Measurements from ENCODE around the gene JADE2. TPM values are rescaled to one million over a fixed set of nuclear protein-coding genes. Genes with fewer than 3 reads are reported as not detected.

JADE2 gene
- total and polyA plus RNA-seq, 2 donors, result 11.8 to 14.1 TPM

- 82% methylated on average over 3 of the region's 3 CpGs for WGBS
- peaks cover 4 to 20% of the 10 kb centered on the region in 2 donors for H3K36me3 ChIP-seq (ENCODE audit: control insufficient read depth in 2 of 2, insufficient read depth in 2 of 2, low read length in 1 of 2)
- H3K4me3 ChIP-seq (ENCODE audit: low read length in 2 of 2), result no peak overlapping the region
- H3K9me3 ChIP-seq (ENCODE audit: control insufficient read depth in 2 of 2, insufficient read depth in 1 of 2, low read length in 1 of 2), result no peaks in the 10 kb centered on the region
- H3K27ac ChIP-seq (ENCODE audit: low read depth in 1 of 2, low read length in 1 of 2), result no peak overlapping the region
- no peaks in the 10 kb centered on the region for H3K27me3 ChIP-seq (ENCODE audit: control insufficient read depth in 2 of 2, insufficient read depth in 1 of 2, low read length in 1 of 2)
- H3K4me1 ChIP-seq (ENCODE audit: control insufficient read depth in 2 of 2, insufficient read depth in 2 of 2, low read length in 2 of 2), result peaks cover 2 to 3% of the 10 kb centered on the region in 2 donors
- no peak for DNase-seq (ENCODE audit: low read depth in 6 of 9, low spot score in 9 of 9)
Observed at GRCh38 chr5:134600600-134600999, 75.1 kb downstream of the JADE2 start.

- WGBS, result 90% methylated on average over 1 of the region's 1 CpG
- Histone ChIP-seq H3K9me3 (ENCODE audit: control insufficient read depth in 2 of 2, insufficient read depth in 1 of 2, low read length in 1 of 2) (no peaks in the 10 kb centered on the region), H3K4me1 (ENCODE audit: control insufficient read depth in 2 of 2, insufficient read depth in 2 of 2, low read length in 2 of 2) (no peaks in the 10 kb centered on the region), H3K27me3 (ENCODE audit: control insufficient read depth in 2 of 2, insufficient read depth in 1 of 2, low read length in 1 of 2) (no peaks in the 10 kb centered on the region), H3K36me3 (ENCODE audit: control insufficient read depth in 2 of 2, insufficient read depth in 2 of 2, low read length in 1 of 2) (peaks cover 8 to 39% of the 10 kb centered on the region in 2 donors), H3K4me3 (ENCODE audit: low read length in 2 of 2) (no peak overlapping the region), H3K27ac (ENCODE audit: low read depth in 1 of 2, low read length in 1 of 2) (no peak overlapping the region)
- DNase-seq (ENCODE audit: low read depth in 6 of 9, low spot score in 9 of 9), result no peak
Observed at GRCh38 chr5:134603059-134603458, 77.6 kb downstream of the JADE2 start.

DNA sequence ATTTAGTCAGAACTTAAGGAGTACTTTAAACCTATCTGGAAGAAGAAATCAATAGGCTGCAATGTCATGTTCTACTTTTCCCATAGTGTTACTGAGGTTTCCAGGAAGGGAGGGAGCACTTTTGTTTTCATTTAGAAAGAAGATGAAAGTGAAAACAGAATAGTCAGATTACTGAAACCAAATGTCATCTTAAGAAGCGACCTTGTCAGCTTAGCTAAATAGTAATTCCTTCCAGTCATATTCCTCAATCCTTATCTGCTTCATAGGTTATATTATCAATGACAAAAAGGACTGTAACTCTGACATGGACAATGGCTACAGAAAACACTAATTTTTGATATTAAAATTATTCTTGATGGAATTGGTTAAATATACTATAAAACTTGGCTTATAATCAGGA is 79.4 kb downstream of the JADE2 start:
- Histone ChIP-seq H3K4me1 (ENCODE audit: control insufficient read depth in 2 of 2, insufficient read depth in 2 of 2, low read length in 2 of 2) (no peaks in the 10 kb centered on the region), H3K27ac (ENCODE audit: low read depth in 1 of 2, low read length in 1 of 2) (no peak overlapping the region), H3K36me3 (ENCODE audit: control insufficient read depth in 2 of 2, insufficient read depth in 2 of 2, low read length in 1 of 2) (peaks cover 15 to 53% of the 10 kb centered on the region in 2 donors), H3K9me3 (ENCODE audit: control insufficient read depth in 2 of 2, insufficient read depth in 1 of 2, low read length in 1 of 2) (no peaks in the 10 kb centered on the region), H3K4me3 (ENCODE audit: low read length in 2 of 2) (no peak overlapping the region), H3K27me3 (ENCODE audit: control insufficient read depth in 2 of 2, insufficient read depth in 1 of 2, low read length in 1 of 2) (no peaks in the 10 kb centered on the region)
- DNase-seq (ENCODE audit: low read depth in 6 of 9, low spot score in 9 of 9), result no peak
- WGBS, result 91% methylated on average over 1 of the region's 1 CpG

- Histone ChIP-seq H3K27ac (ENCODE audit: low read depth in 1 of 2, low read length in 1 of 2) (no peak overlapping the region), H3K36me3 (ENCODE audit: control insufficient read depth in 2 of 2, insufficient read depth in 2 of 2, low read length in 1 of 2) (peaks cover 26 to 63% of the 10 kb centered on the region in 2 donors)
Observed at GRCh38 chr5:134606726-134607125, 81.3 kb downstream of the JADE2 start.

GRCh38 chr5:134608555-134608954 is 83.1 kb downstream of the JADE2 start:
- WGBS, result 92% methylated on average over 3 of the region's 3 CpGs
- peaks cover 27 to 67% of the 10 kb centered on the region in 2 donors for H3K36me3 ChIP-seq (ENCODE audit: control insufficient read depth in 2 of 2, insufficient read depth in 2 of 2, low read length in 1 of 2)
- H3K27ac ChIP-seq (ENCODE audit: low read depth in 1 of 2, low read length in 1 of 2), result no peak overlapping the region

More at GRCh38 chr5:134606726-134607125, 81.3 kb downstream of the JADE2 start:
- H3K4me3 ChIP-seq (ENCODE audit: low read length in 2 of 2), result no peak overlapping the region
- no peaks in the 10 kb centered on the region for H3K9me3 ChIP-seq (ENCODE audit: control insufficient read depth in 2 of 2, insufficient read depth in 1 of 2, low read length in 1 of 2)
- no peaks in the 10 kb centered on the region for H3K4me1 ChIP-seq (ENCODE audit: control insufficient read depth in 2 of 2, insufficient read depth in 2 of 2, low read length in 2 of 2)
- H3K27me3 ChIP-seq (ENCODE audit: control insufficient read depth in 2 of 2, insufficient read depth in 1 of 2, low read length in 1 of 2), result no peaks in the 10 kb centered on the region
- DNase-seq (ENCODE audit: low read depth in 6 of 9, low spot score in 9 of 9), result no peak
- WGBS, result over 99% methylated on average over 5 of the region's 5 CpGs

GRCh38 chr5:134609232-134609851 is 83.9 kb downstream of the JADE2 start:
- Histone ChIP-seq H3K27me3 (ENCODE audit: control insufficient read depth in 2 of 2, insufficient read depth in 1 of 2, low read length in 1 of 2) (no peaks in the 10 kb centered on the region), H3K9me3 (ENCODE audit: control insufficient read depth in 2 of 2, insufficient read depth in 1 of 2, low read length in 1 of 2) (no peaks in the 10 kb centered on the region), H3K36me3 (ENCODE audit: control insufficient read depth in 2 of 2, insufficient read depth in 2 of 2, low read length in 1 of 2) (peaks cover 24 to 68% of the 10 kb centered on the region in 2 donors), H3K4me3 (ENCODE audit: low read length in 2 of 2) (no peak overlapping the region), H3K27ac (ENCODE audit: low read depth in 1 of 2, low read length in 1 of 2) (peak overlapping the region in 1 of 2 donors; percentile 25), H3K4me1 (ENCODE audit: control insufficient read depth in 2 of 2, insufficient read depth in 2 of 2, low read length in 2 of 2) (no peaks in the 10 kb centered on the region)
- WGBS, result 80% methylated on average over 3 of the region's 3 CpGs
- no peak for DNase-seq (ENCODE audit: low read depth in 6 of 9, low spot score in 9 of 9)

More at GRCh38 chr5:134608555-134608954, 83.1 kb downstream of the JADE2 start:
- no peak for DNase-seq (ENCODE audit: low read depth in 6 of 9, low spot score in 9 of 9)
- Histone ChIP-seq H3K27me3 (ENCODE audit: control insufficient read depth in 2 of 2, insufficient read depth in 1 of 2, low read length in 1 of 2) (no peaks in the 10 kb centered on the region), H3K4me3 (ENCODE audit: low read length in 2 of 2) (no peak overlapping the region), H3K9me3 (ENCODE audit: control insufficient read depth in 2 of 2, insufficient read depth in 1 of 2, low read length in 1 of 2) (no peaks in the 10 kb centered on the region), H3K4me1 (ENCODE audit: control insufficient read depth in 2 of 2, insufficient read depth in 2 of 2, low read length in 2 of 2) (no peaks in the 10 kb centered on the region)

GRCh38 chr5:134610725-134611124 is 85.3 kb downstream of the JADE2 start:
- DNase-seq (ENCODE audit: low read depth in 6 of 9, low spot score in 9 of 9), result no peak
- Histone ChIP-seq H3K4me1 (ENCODE audit: control insufficient read depth in 2 of 2, insufficient read depth in 2 of 2, low read length in 2 of 2) (no peaks in the 10 kb centered on the region), H3K9me3 (ENCODE audit: control insufficient read depth in 2 of 2, insufficient read depth in 1 of 2, low read length in 1 of 2) (no peaks in the 10 kb centered on the region), H3K4me3 (ENCODE audit: low read length in 2 of 2) (no peak overlapping the region), H3K27ac (ENCODE audit: low read depth in 1 of 2, low read length in 1 of 2) (no peak overlapping the region), H3K27me3 (ENCODE audit: control insufficient read depth in 2 of 2, insufficient read depth in 1 of 2, low read length in 1 of 2) (no peaks in the 10 kb centered on the region), H3K36me3 (ENCODE audit: control insufficient read depth in 2 of 2, insufficient read depth in 2 of 2, low read length in 1 of 2) (peaks cover 23 to 63% of the 10 kb centered on the region in 2 donors)

- H3K36me3 ChIP-seq (ENCODE audit: control insufficient read depth in 2 of 2, insufficient read depth in 2 of 2, low read length in 1 of 2), result peaks cover 23 to 56% of the 10 kb centered on the region in 2 donors
- no peak for DNase-seq (ENCODE audit: low read depth in 6 of 9, low spot score in 9 of 9)
- no peak overlapping the region for H3K27ac ChIP-seq (ENCODE audit: low read depth in 1 of 2, low read length in 1 of 2)
Observed at GRCh38 chr5:134611515-134611914, 86.0 kb downstream of the JADE2 start.

DNA sequence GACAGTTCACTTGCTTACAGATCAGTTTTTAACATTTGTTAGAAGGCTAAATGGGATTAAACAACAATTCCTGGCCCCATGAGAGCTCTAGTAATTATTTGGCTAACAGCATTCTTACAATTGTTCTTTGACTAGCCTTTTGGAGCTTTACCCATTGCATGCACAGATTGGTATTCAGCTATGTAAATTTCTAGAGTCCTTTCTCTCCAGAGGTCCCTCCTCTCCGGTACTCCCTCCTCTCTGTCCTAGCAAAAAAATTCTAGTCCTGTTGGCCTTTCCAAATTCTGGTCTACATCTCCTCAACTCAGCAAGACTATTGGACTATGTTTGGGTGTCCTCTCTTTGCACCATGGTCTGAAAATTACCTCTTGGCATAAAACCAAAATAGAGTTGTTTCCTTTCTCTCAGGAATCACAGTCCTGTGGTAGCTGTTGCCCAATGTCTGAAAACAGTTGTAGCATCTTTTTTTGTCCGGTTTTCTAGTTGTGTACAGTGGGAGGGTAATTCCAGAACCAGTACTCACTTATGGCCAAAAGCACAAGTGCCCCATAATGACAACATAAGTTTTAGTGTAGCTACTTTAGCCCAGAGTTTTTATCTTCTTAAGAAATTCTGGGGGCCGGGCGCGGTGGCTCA is 89.1 kb downstream of the JADE2 start:
- H3K4me1 ChIP-seq (ENCODE audit: control insufficient read depth in 2 of 2, insufficient read depth in 2 of 2, low read length in 2 of 2), result no peaks in the 10 kb centered on the region
- no peak overlapping the region for H3K4me3 ChIP-seq (ENCODE audit: low read length in 2 of 2)
- H3K27me3 ChIP-seq (ENCODE audit: control insufficient read depth in 2 of 2, insufficient read depth in 1 of 2, low read length in 1 of 2), result no peaks in the 10 kb centered on the region
- no peak for DNase-seq (ENCODE audit: low read depth in 6 of 9, low spot score in 9 of 9)
- no peak overlapping the region for H3K27ac ChIP-seq (ENCODE audit: low read depth in 1 of 2, low read length in 1 of 2)
- no peaks in the 10 kb centered on the region for H3K9me3 ChIP-seq (ENCODE audit: control insufficient read depth in 2 of 2, insufficient read depth in 1 of 2, low read length in 1 of 2)
- H3K36me3 ChIP-seq (ENCODE audit: control insufficient read depth in 2 of 2, insufficient read depth in 2 of 2, low read length in 1 of 2), result peaks cover 25 to 56% of the 10 kb centered on the region in 2 donors
- 98% methylated on average over 5 of the region's 5 CpGs for WGBS

More at GRCh38 chr5:134611515-134611914, 86.0 kb downstream of the JADE2 start:
- H3K9me3 ChIP-seq (ENCODE audit: control insufficient read depth in 2 of 2, insufficient read depth in 1 of 2, low read length in 1 of 2), result no peaks in the 10 kb centered on the region
- no peaks in the 10 kb centered on the region for H3K27me3 ChIP-seq (ENCODE audit: control insufficient read depth in 2 of 2, insufficient read depth in 1 of 2, low read length in 1 of 2)
- WGBS, result 100% methylated on average over 4 of the region's 4 CpGs
- H3K4me3 ChIP-seq (ENCODE audit: low read length in 2 of 2), result no peak overlapping the region
- no peaks in the 10 kb centered on the region for H3K4me1 ChIP-seq (ENCODE audit: control insufficient read depth in 2 of 2, insufficient read depth in 2 of 2, low read length in 2 of 2)
